ENCODE results near the gene TPCN1.

GRCh38 chr12:113261847-113262470 lies 40.7 kb downstream of the TPCN1 start:
- no peak for TF ChIP-seq CTCF (conservative IDR thresholded peaks at IDR 0.05; ENCODE audit: low read depth in 2 of 2)
- TF ChIP-seq EZH2 (IDR thresholded peaks at IDR 0.05; ENCODE audit: low read depth, unreplicated experiment), result no peak
- TF ChIP-seq EZH2phosphoT487 (IDR thresholded peaks at IDR 0.05; ENCODE audit: unreplicated experiment), result no peak
- TF ChIP-seq POLR2AphosphoS5 (IDR thresholded peaks at IDR 0.05; ENCODE audit: low read depth), result no peak
- no peak for TF ChIP-seq REST (IDR thresholded peaks at IDR 0.05; ENCODE audit: unreplicated experiment)
- TF ChIP-seq CREB1 (CRISPR knock-in tag; IDR thresholded peaks at IDR 0.05; ENCODE audit: low read depth), result no peak
- TF ChIP-seq JUNB (IDR thresholded peaks at IDR 0.05; ENCODE audit: unreplicated experiment), result no peak
- TF ChIP-seq ETS1 (IDR thresholded peaks at IDR 0.05), result no peak
- no peak for TF ChIP-seq ZNF114 (CRISPR knock-in tag; IDR thresholded peaks at IDR 0.05)
